H1 (cell line): ENCODE data around the gene PMP22. TPM values are rescaled to one million over a fixed set of nuclear protein-coding genes. Genes with fewer than 3 reads are reported as not detected.

Experiments
- CTCF ChIA-PET: fragments of 300-600 bp; sonication (Branson Sonifier 250); formaldehyde crosslinking; loops from one replicate; lab custom pipeline; 2021; ENCODE audit not compliant: partially characterized antibody; lab: Charles Lee
- POLR2A ChIA-PET: fragments of 300-600 bp; sonication (Branson Sonifier 250); formaldehyde crosslinking; loops from one replicate; lab custom pipeline; 2021; ENCODE audit warnings: inconsistent platforms; ENCODE audit not compliant: partially characterized antibody; lab: Charles Lee
- DNase-seq, 2 experiments: peaks; one replicate each; pipeline versions ENCODE4 v3.0.0 to v3.0.0-alpha.2; 2010 to 2022; ENCODE audit warnings: low spot score in 2 of 2, low read depth in 1 of 2, mixed read lengths in 1 of 2
- FAIRE-seq: peaks from 2 replicates; lab custom pipeline; 2011; peaks lifted over from hg19 to GRCh38; lab: Jason Lieb, UNC
- H2AFZ ChIP-seq: 2 replicates; pipeline ENCODE4 v1.8.1; 2012; ENCODE audit warnings: low read length, inconsistent platforms
- H2AK5ac ChIP-seq: 2 replicates; pipeline ENCODE4 v1.6.1; 2013; ENCODE audit warnings: low read depth, low read length
- H2BK120ac ChIP-seq: replicated peaks from 2 replicates; pipeline ENCODE3; 2013; ENCODE audit warnings: low read depth, low read length, inconsistent platforms
- H2BK12ac ChIP-seq: 2 replicates; pipeline ENCODE4 v1.6.1; 2013; ENCODE audit warnings: low read depth, low read length
- H2BK15ac ChIP-seq: 2 replicates; pipeline ENCODE4 v1.6.1; 2013; ENCODE audit warnings: low read length
- H2BK20ac ChIP-seq: 2 replicates; pipeline ENCODE4 v1.6.1; 2013; ENCODE audit warnings: low read length
- H2BK5ac ChIP-seq: 2 replicates; pipeline ENCODE4 v1.6.1; 2013; ENCODE audit warnings: low read depth, low read length
- H3K14ac ChIP-seq: 2 replicates; pipeline ENCODE4 v1.6.1; 2013; ENCODE audit warnings: inconsistent platforms; ENCODE audit not compliant: insufficient read length
- H3K18ac ChIP-seq: 2 replicates; pipeline ENCODE4 v1.6.1; 2013; ENCODE audit warnings: low read length; ENCODE audit errors: extremely low read depth
- H3K23ac ChIP-seq: 2 replicates; pipeline ENCODE4 v1.6.1; 2013; ENCODE audit warnings: inconsistent platforms; ENCODE audit not compliant: insufficient read length
- H3K23me2 ChIP-seq: 2 replicates; pipeline ENCODE4 v1.6.1; 2013; ENCODE audit warnings: low read depth, low read length
- H3K27ac ChIP-seq: 2 replicates; pipeline ENCODE4 v1.6.1; 2011; ENCODE audit warnings: low read depth, low read length, inconsistent platforms
- H3K27me3 ChIP-seq, 4 experiments: replicated peaks in 1 of 4; 1 replicate in 1 of 4; 2 replicates in 3 of 4; pipeline versions ENCODE4 v1.6.1 to v1.8.1; 2011 to 2013; ENCODE audit warnings: low read length in 3 of 4, mild to moderate bottlenecking in 3 of 4, inconsistent platforms in 2 of 4, mixed read lengths in 2 of 4, moderate library complexity in 1 of 4; ENCODE audit not compliant: control insufficient read depth in 3 of 4, insufficient read depth in 3 of 4; ENCODE audit errors: extremely low read depth in 1 of 4
- H3K36me3 ChIP-seq, 4 experiments: 2 replicates each; pipeline versions ENCODE4 v1.6.1 to v1.8.1; 2011 to 2013; ENCODE audit warnings: mild to moderate bottlenecking in 4 of 4, low read length in 3 of 4, moderate library complexity in 2 of 4, control low read depth in 1 of 4, inconsistent platforms in 1 of 4; ENCODE audit not compliant: insufficient read depth in 4 of 4, control insufficient read depth in 2 of 4
- H3K4ac ChIP-seq: replicated peaks from 2 replicates; pipeline ENCODE3; 2013; ENCODE audit warnings: low read length, low read depth, mixed read lengths, inconsistent platforms; ENCODE audit not compliant: insufficient read length
- H3K4me1 ChIP-seq, 4 experiments: replicated peaks in 1 of 4; 1 replicate in 1 of 4; 2 replicates in 3 of 4; pipeline versions ENCODE4 v1.6.1 to v1.8.1; 2011 to 2013; ENCODE audit warnings: low read length in 3 of 4, inconsistent platforms in 2 of 4, mixed read lengths in 1 of 4; ENCODE audit not compliant: insufficient read depth in 4 of 4, control insufficient read depth in 3 of 4
- H3K4me2 ChIP-seq, 2 experiments: 2 replicates each; pipeline versions ENCODE4 v1.6.1 to v1.8.1; 2011 to 2013; ENCODE audit warnings: low read depth in 2 of 2, low read length in 2 of 2, control low read depth in 1 of 2, inconsistent platforms in 1 of 2, mild to moderate bottlenecking in 1 of 2; ENCODE audit not compliant: insufficient read depth in 1 of 2
- H3K4me3 ChIP-seq, 4 experiments: fragments of 200-600, 300-600 bp in 1 of 4; sonication (generic), shearing (Covaris generic), sonication (Bioruptor Twin) in 1 of 4; 2 replicates each; pipeline versions ENCODE4 v1.5.1 to v1.8.1; 2011 to 2016; ENCODE audit warnings: low read length in 4 of 4, low read depth in 3 of 4, control low read depth in 2 of 4, inconsistent platforms in 2 of 4, mild to moderate bottlenecking in 2 of 4, mixed read lengths in 1 of 4, moderate library complexity in 1 of 4; ENCODE audit not compliant: insufficient read depth in 2 of 4; ENCODE audit errors: extremely low read depth in 1 of 4
- H3K56ac ChIP-seq: replicated peaks from 2 replicates; pipeline ENCODE3; 2013; ENCODE audit warnings: low read depth, mild to moderate bottlenecking, mixed read lengths, low read length, inconsistent platforms; ENCODE audit not compliant: insufficient read length
- H3K79me1 ChIP-seq: 2 replicates; pipeline ENCODE4 v1.6.1; 2013; ENCODE audit warnings: low read depth, low read length, control low read depth
- H3K79me2 ChIP-seq, 2 experiments: 2 replicates each; pipeline versions ENCODE4 v1.6.1 to v1.8.1; 2012 to 2013; ENCODE audit warnings: low read length in 2 of 2, mild to moderate bottlenecking in 2 of 2, inconsistent platforms in 1 of 2; ENCODE audit not compliant: insufficient read depth in 2 of 2, control insufficient read depth in 1 of 2
- H3K9ac ChIP-seq, 4 experiments: replicated peaks in 1 of 4; 1 replicate in 1 of 4; 2 replicates in 3 of 4; pipeline versions ENCODE4 v1.6.1 to v1.8.1; 2011 to 2013; ENCODE audit warnings: low read depth in 3 of 4, low read length in 3 of 4, control low read depth in 2 of 4, mild to moderate bottlenecking in 2 of 4, moderate library complexity in 2 of 4, inconsistent platforms in 1 of 4; ENCODE audit errors: extremely low read depth in 1 of 4
- H3K9me3 ChIP-seq, 2 experiments: 2 replicates each; pipeline versions ENCODE4 v1.6.1 to v1.8.1; 2012 to 2013; ENCODE audit warnings: mild to moderate bottlenecking in 2 of 2, moderate library complexity in 2 of 2, control low read depth in 1 of 2, inconsistent platforms in 1 of 2, low read depth in 1 of 2, low read length in 1 of 2, mixed read lengths in 1 of 2; ENCODE audit not compliant: insufficient read depth in 2 of 2
- H4K20me1 ChIP-seq, 2 experiments: replicated peaks in 1 of 2; 2 replicates each; pipeline versions ENCODE3 to v1.8.1; 2011 to 2013; ENCODE audit warnings: inconsistent platforms in 2 of 2, low read length in 2 of 2, mild to moderate bottlenecking in 1 of 2; ENCODE audit not compliant: insufficient read depth in 2 of 2, control insufficient read depth in 1 of 2
- H4K5ac ChIP-seq: 2 replicates; pipeline ENCODE4 v1.6.1; 2013; ENCODE audit warnings: low read length, low read depth, mixed read lengths, inconsistent platforms; ENCODE audit not compliant: insufficient read length
- H4K8ac ChIP-seq: 2 replicates; pipeline ENCODE4 v1.8.0; 2013; ENCODE audit warnings: mild to moderate bottlenecking, moderate library complexity, low read length, inconsistent platforms; ENCODE audit not compliant: insufficient read depth; ENCODE audit errors: extremely low read depth
- H4K91ac ChIP-seq: replicated peaks from 2 replicates; pipeline ENCODE3; 2013; ENCODE audit warnings: low read length, mixed read lengths, inconsistent platforms; ENCODE audit not compliant: insufficient read length
- CHD1 ChIP-seq: IDR thresholded peaks from 2 replicates; pipeline ENCODE4 v1.6.1; 2012; ENCODE audit warnings: low read depth, low read length, improper control_type of control experiment
- KDM4A ChIP-seq: IDR thresholded peaks from one replicate; pipeline ENCODE4 v1.7.1; 2012; ENCODE audit warnings: low read depth, mild to moderate bottlenecking, moderate library complexity, low read length, inconsistent platforms; ENCODE audit not compliant: severe bottlenecking
- KDM5A ChIP-seq: fragments of 200-600 bp; IDR thresholded peaks from 2 replicates; pipeline ENCODE4 v1.7.1; 2012; ENCODE audit warnings: mild to moderate bottlenecking, low read length, inconsistent platforms, mixed read lengths
- NANOG ChIP-seq: IDR thresholded peaks from 2 replicates; pipeline ENCODE4 v1.6.1; 2011; ENCODE audit warnings: low read length, low read depth, mild to moderate bottlenecking, inconsistent platforms; ENCODE audit not compliant: insufficient read depth, poor library complexity, severe bottlenecking
- PHF8 ChIP-seq: fragments of 200-600 bp; sonication (generic); conservative IDR thresholded peaks from 2 replicates; pipeline ENCODE4 v1.7.1; 2012; ENCODE audit warnings: low read depth, mild to moderate bottlenecking, inconsistent platforms, low read length, moderate library complexity
- RBBP5 ChIP-seq: IDR thresholded peaks from 2 replicates; pipeline ENCODE4 v1.7.1; 2012; ENCODE audit warnings: low read depth, mild to moderate bottlenecking, inconsistent platforms, low read length, moderate library complexity, borderline replicate concordance
- RNF2 ChIP-seq: fragments of 200-900, 300-1000 bp; sonication (generic); IDR thresholded peaks from 2 replicates; pipeline ENCODE4 v1.7.1; 2016; ENCODE audit warnings: borderline replicate concordance, low read depth, mild to moderate bottlenecking, antibody characterized with exemption, low read length; ENCODE audit not compliant: poor library complexity, severe bottlenecking; ENCODE audit errors: missing control alignments
- TAF1 ChIP-seq: IDR thresholded peaks from 2 replicates; pipeline ENCODE4 v1.6.1; 2011; ENCODE audit warnings: mild to moderate bottlenecking, low read depth, low read length
- TEAD4 ChIP-seq: IDR thresholded peaks from 2 replicates; pipeline ENCODE4 v1.6.1; 2012; ENCODE audit warnings: low read depth, low read length, inconsistent platforms, mixed read lengths
- USF2 ChIP-seq: IDR thresholded peaks from 2 replicates; pipeline ENCODE4 v1.6.1; 2011; ENCODE audit warnings: low read length, improper control_type of control experiment
- WGBS, 2 experiments: shearing (Covaris generic) in 1 of 2; methylation state at CpG; one replicate each; pipeline versions ENCODE4 v1.1.6 to v1.1.7; 2013 to 2015; ENCODE audit warnings: low lambda C conversion rate in 2 of 2, mixed read lengths in 2 of 2, inconsistent platforms in 1 of 2, low coverage in 1 of 2, missing lambda C conversion rate in 1 of 2; ENCODE audit not compliant: insufficient replicate concordance in 2 of 2, insufficient coverage in 1 of 2, insufficient read length in 1 of 2; ENCODE audit errors: extremely low coverage in 1 of 2, missing lambda C conversion rate in 1 of 2; 5-methylcytosine and 5-hydroxymethylcytosine counted together
- polyA plus RNA-seq, 7 experiments: library from polyadenylated mRNA; depleted of rRNA in 3 of 7; stranded (reverse) in 5 of 7; unstranded in 2 of 7; fragments of >200 nt in 5 of 7; fragments of 200-250 nt in 2 of 7; gene quantifications; 1 replicate in 5 of 7; 2 replicates in 1 of 7; 4 replicates in 1 of 7; pipeline versions ENCODE4 v1.2.1 to v1.2.3, GENCODE V29; 2011 to 2013; ENCODE audit warnings: missing spikeins in 2 of 7, mixed read lengths in 2 of 7
- total RNA-seq: library from RNA; stranded (reverse); fragmentation: NEBNext Ultra II Directional; extraction: Animal tissue kit (Norgen Biotek cat#: 25700); gene quantifications from 2 replicates; pipeline ENCODE4 v1.2.1, GENCODE V29; 2021
- TF ChIP-seq, protein P1 (sequence below): IDR thresholded peaks from 2 replicates; pipeline ENCODE4 v1.6.1; 2011; ENCODE audit warnings: low read depth, mild to moderate bottlenecking, low read length; ENCODE audit not compliant: insufficient read depth

PMP22 gene
- total and polyA plus RNA-seq, 2 of the 8 experiments (the other 6 are each of a cell fraction or from before 2014, with no cell fraction given) = 0.84 to 4.9 TPM

GRCh38 chr17:15271741-15272140 lies 6.6 kb upstream of the PMP22 start:
- DNase-seq (no peak), FAIRE-seq (no peak)
- Histone ChIP-seq H3K4me2 (no peak overlapping the region), H2AFZ (no peak overlapping the region), H3K36me3 (no peaks in the 10 kb centered on the region), H2BK120ac (no peak overlapping the region), H2BK5ac (no peak overlapping the region), H4K20me1 (no peaks in the 10 kb centered on the region), H3K9me3 (0 out of 4 replicates have a peak, but pooled peaks cover 0 to 4% of the 10 kb centered on the region in 2 experiments), H3K4me3 (no peak overlapping the region), H3K4ac (no peak overlapping the region), H3K23me2 (no peaks in the 10 kb centered on the region), H2BK15ac (no peak overlapping the region), H2BK20ac (no peak overlapping the region), H4K91ac (no peak overlapping the region), H3K23ac (no peak overlapping the region), H3K18ac (no peak overlapping the region), H3K4me1 (no peaks in the 10 kb centered on the region), H3K9ac (no peak overlapping the region), H3K27ac (no peak overlapping the region), H3K79me2 (no peaks in the 10 kb centered on the region), H3K56ac (no peak overlapping the region), H2BK12ac (no peak overlapping the region), H3K27me3 (no peaks in the 10 kb centered on the region; a peak in 1 of 7 replicates), H4K8ac (no peak overlapping the region), H3K79me1 (no peaks in the 10 kb centered on the region), H2AK5ac (no peak overlapping the region), H3K14ac (no peak overlapping the region), H4K5ac (no peak overlapping the region)
- CTCF ChIA-PET = interaction anchor here (1.3 to 2.2 kb wide), 4 partner anchors 9 to 231 kb away, joined by 3 to 7 read pairs (median 6); no protein-coding TSS in a partner anchor
- POLR2A ChIA-PET = interaction anchor here (0.8 kb wide), 1 partner anchor 8 kb away, joined by 3 read pairs; no protein-coding TSS in a partner anchor
- 87% methylated on average over 6 of the region's 6 CpGs; no CpG with 5 or more reads in 1 of the 2 experiments for WGBS, 2 experiments
- TF ChIP-seq CHD1 = no peak
- TF ChIP-seq KDM4A = no peak
- no peak for TF ChIP-seq TAF1
- no peak for TF ChIP-seq KDM5A
- TF ChIP-seq, protein P1, sequence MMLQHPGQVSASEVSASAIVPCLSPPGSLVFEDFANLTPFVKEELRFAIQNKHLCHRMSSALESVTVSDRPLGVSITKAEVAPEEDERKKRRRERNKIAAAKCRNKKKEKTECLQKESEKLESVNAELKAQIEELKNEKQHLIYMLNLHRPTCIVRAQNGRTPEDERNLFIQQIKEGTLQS = no peak
- no peak for TF ChIP-seq PHF8
- no peak for TF ChIP-seq USF2
- TF ChIP-seq TEAD4 = no peak
- no peak for TF ChIP-seq NANOG
- no peak for TF ChIP-seq RNF2
- TF ChIP-seq RBBP5 = no peak
